Measurements from ENCODE around the gene DPYSL4. TPM values are rescaled to one million over a fixed set of nuclear protein-coding genes. Genes with fewer than 3 reads are reported as not detected.
A peak's percentile ranks its signal among the peaks of the same experiment; 100 is the strongest.

DPYSL4 gene
- total RNA-seq, 1 donor, result 0.27 TPM

GRCh38 chr10:132175907-132176581 lies 10.7 kb upstream of the DPYSL4 start:
- DNase-seq (ENCODE audit: low read depth in 2 of 3, low spot score in 2 of 3), result no peak

GRCh38 chr10:132176623-132177500 lies 9.9 kb upstream of the DPYSL4 start:
- no peak for DNase-seq (ENCODE audit: low read depth in 2 of 3, low spot score in 2 of 3)

DNA sequence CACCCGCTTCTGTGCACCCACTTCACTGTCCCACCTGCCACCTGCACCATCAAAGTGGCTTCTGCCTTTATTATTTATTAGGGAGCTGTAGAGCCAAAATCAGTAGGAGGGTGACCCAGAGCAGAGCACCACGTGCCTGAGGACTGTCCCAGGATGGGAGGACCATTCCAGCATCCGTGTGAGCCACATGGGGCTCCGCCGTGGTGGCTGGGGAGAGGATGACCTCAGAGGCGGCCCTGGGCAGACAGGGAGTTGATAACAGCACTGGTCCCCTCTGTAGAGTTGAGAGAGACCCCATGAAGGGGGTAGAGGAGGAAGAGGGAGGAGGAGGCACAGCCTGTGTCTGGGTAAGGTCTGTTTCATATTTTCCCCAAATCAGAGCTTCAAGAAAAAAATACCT lies 8.7 kb upstream of the DPYSL4 start:
- DNase-seq (ENCODE audit: low read depth in 2 of 3, low spot score in 2 of 3), result no peak

- DNase-seq (ENCODE audit: low read depth in 2 of 3, low spot score in 2 of 3), result no peak
Measured at GRCh38 chr10:132178672-132179545, 7.8 kb upstream of the DPYSL4 start.

GRCh38 chr10:132179551-132180392 lies 7.0 kb upstream of the DPYSL4 start:
- DNase-seq (ENCODE audit: low read depth in 2 of 3, low spot score in 2 of 3), result no peak

GRCh38 chr10:132180736-132181135 lies 6.0 kb upstream of the DPYSL4 start:
- no peak for DNase-seq (ENCODE audit: low read depth in 2 of 3, low spot score in 2 of 3)

DNA sequence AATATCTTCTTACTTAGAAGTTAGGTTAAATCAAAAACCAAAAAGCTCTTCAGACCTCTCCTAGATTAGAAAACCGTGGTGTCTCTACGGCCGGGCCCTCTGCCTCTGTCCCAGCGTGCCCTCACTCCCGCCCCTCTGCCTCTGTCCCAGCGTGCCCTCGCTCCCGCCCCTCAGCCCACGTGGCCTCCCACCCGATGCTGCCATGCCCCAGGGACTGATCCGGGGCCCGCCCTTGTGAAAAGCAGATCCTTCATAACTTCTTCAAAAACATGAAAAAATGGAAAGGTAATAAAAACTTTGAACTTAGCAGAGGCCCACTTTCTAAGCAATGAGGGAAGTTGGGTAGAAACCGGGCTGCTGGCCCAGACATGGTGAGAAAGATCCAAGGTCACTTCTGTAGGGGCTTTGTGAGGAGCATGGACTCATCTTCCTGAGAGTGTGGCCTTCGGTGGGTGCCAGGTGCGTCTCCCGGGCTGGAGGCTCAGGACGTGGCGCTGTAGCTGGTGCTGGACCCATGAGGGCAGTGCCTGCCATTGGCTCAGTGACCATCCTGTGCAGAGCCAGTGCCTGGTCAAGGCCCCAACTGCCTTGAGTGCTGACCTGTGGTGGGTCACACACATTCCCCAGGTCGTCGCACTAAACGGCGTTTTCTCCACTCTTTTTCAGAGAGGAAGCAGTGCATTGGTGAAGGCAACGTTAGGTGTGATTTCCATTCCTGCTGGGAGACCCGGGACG lies 4.9 kb upstream of the DPYSL4 start:
- DNase-seq (ENCODE audit: low read depth in 2 of 3, low spot score in 2 of 3), result no peak

DNA sequence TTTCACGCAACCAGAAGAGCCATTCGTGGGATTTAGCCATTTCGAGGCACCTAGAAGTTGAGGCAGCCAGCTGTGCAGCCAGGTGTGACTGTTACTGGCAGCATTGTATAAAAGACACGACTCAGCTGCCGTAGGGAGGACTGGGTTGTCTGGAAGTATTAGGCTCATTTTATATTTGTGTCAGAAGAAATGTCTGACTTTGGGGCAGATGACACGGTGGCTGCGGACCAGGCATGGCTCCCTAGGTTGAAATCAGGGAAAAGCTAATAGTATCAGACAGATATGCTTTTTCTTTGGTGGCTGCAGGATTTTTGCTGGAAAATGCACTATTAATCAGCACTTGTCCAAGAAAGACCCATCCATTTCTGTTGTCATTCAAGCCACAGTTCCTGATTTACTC lies 4.2 kb upstream of the DPYSL4 start:
- DNase-seq (ENCODE audit: low read depth in 2 of 3, low spot score in 2 of 3), result no peak

DNA sequence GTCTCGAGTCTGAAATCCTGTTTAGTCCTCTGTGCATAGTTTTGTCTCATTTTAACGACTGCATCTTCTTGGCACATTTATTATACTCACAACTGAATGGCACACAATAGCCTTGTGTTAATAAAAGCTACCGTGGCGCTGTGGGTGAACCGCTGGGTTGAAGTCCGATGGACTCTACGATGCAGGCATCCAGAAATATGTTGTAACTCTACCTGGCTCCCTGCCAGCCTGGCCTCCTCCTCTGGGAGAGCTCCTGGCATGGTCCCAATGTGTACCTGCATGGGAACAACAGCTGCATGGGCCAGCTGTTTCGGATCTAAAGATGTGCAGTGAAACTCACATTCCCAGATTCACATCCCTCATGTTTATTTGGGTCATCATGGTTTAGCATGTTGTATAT lies 3.7 kb upstream of the DPYSL4 start:
- DNase-seq (ENCODE audit: low read depth in 2 of 3, low spot score in 2 of 3), result no peak

DNA sequence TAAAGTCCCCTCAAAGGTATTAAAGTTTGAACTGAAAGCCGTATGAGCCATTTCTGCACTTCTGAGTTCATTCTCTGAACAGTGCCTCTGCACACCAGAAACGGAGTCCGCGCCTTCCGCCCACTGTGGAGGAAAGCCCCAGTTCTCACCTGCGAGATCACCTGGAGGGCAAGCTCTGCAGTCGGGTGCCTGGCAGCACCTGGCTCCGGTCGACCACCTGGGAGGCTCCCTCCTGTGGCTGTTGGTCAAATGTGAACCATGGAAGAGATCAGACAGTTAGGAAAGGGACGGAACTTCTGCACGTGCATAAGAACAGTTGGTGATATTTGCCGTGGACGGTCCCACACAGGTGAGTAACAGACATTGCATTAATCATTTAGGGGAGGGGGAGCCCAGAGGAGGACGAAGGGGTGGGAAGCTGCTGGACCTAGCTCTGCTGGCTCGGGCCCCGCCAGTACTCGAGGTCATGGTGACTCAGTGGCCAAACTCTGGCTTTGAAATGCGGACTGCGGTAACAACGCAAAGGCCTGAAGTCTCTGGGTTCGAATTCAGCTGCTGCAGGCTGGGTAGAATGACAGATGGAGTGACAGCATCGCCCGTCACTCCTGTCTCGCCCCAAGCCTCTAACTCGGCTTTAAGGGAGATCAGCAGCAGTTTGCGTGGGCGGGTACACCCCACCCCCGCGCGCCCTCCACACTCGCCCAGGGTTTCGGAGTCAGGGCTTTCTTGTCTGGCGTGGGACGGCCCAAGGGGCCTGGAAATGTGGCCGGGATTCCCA lies 1.7 kb upstream of the DPYSL4 start:
- no peak for DNase-seq (ENCODE audit: low read depth in 2 of 3, low spot score in 2 of 3)

- peak; percentile 26 to 62 (median 61) for DNase-seq (ENCODE audit: low read depth in 2 of 3, low spot score in 2 of 3)
Measured at GRCh38 chr10:132185601-132186487, 904 bp upstream of the DPYSL4 start.

- no peak for DNase-seq (ENCODE audit: low read depth in 2 of 3, low spot score in 2 of 3)
Measured at GRCh38 chr10:132187430-132188138, 836 bp downstream of the DPYSL4 start.

DNA sequence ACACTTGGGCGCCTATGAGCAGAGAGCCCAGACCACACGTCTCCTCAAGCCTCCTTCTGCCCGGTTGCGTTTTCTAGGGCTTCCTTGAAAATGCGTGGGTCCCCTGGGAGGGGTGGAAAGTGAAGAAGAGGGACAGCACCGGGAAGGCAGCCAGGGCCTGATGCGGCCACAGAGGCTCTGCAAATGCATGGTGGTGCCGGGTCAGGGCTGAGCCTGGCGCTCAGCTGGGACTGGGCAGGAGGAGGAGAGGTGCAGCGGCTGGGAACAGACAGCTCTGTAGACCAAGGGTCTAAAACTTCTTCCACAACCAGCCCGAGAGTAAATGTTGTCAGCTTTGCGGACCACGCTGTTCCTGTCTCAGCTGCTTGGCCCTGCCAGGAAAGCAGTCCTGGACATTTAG lies 1.6 kb downstream of the DPYSL4 start:
- no peak for DNase-seq (ENCODE audit: low read depth in 2 of 3, low spot score in 2 of 3)

- no peak for DNase-seq (ENCODE audit: low read depth in 2 of 3, low spot score in 2 of 3)
Measured at GRCh38 chr10:132189016-132189415, 2.3 kb downstream of the DPYSL4 start.

DNA sequence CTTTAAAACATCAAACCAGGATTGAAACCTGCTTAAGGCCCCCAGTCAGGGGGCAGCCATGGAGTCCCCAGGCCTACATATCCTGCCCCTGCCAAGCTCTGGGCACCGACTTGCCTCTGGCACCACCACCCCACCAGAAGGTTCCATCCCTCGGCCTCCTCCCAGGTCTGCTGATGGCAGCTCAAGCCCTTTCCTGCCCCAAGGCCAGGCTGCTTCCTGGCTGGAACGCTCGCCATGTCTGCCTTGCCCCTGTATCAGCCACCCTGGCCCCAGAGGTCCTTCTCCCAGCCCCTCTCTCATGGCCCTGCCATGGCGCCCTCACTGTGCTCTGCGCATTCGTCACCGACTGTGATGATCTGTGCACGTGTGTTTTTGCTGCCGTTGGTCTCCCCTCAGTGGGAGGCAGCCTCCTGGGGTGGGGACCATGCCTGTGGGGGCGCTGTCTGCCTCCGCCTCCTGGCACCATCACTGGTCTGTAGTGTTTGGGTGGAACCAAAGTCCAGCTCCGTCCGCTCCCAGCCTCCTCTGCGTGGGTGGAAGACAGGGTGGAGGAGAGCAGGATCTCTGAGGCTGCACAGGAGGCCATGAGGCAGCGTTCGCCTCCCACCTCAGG lies 3.2 kb downstream of the DPYSL4 start:
- no peak for DNase-seq (ENCODE audit: low read depth in 2 of 3, low spot score in 2 of 3)

DNA sequence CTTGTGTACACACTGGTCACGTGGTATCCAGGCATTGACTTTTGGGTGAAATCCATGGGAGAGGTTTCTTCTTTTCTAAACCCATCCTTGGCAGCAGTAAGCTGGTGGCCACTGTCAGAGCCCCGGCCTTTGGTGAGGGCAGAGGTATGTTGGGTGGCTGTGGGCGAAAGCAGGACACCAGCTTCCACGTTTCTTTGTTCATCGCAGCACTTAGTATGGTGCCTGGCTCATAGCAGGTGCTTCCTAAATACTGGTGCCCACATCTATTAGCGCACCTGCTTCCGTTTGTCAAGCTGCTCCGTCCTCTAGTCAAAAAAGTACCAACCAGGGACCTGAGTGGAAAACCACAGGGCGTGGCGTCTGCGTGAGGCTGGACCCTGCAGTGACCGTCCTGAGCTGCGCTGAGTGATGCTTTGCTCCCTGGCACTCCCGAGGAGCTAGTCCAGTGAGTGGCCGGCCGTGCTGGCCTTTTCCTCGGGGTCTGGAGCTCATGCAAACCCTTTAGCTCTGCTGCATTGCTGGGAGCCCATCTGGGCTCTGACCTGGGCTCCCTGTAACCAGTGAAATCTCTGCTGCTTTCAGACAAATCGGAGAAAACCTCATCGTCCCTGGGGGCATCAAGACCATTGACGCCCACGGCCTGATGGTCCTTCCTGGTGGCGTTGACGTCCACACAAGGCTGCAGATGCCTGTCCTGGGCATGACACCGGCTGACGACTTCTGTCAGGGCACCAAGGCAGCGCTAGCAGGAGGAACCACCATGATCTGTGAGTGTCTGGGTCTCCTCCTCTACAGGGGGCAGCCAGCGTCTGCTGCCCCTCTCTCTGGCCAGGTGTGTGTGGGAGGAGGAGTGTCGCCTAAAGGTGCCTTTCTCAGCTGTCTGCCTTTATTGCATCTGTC lies 5.6 kb downstream of the DPYSL4 start:
- DNase-seq (ENCODE audit: low read depth in 2 of 3, low spot score in 2 of 3), result no peak

Data from hematopoietic multipotent progenitor cell (in vitro differentiated cells).